ENCODE results near the gene FUT8. TPM values are rescaled to one million over a fixed set of nuclear protein-coding genes. Genes with fewer than 3 reads are reported as not detected.

Gene FUT8
- total RNA-seq, 4 donors from 2014 or later, result 14.9 to 35.8 (median 22.2) TPM

GRCh38 chr14:65560340-65561027 lies 148.0 kb downstream of the FUT8 start:
- no peak for ATAC-seq (ENCODE audit: low FRiP score)
- TF ChIP-seq CTCF (IDR thresholded peaks at IDR 0.05), result no peak

GRCh38 chr14:65564370-65564769 lies 151.8 kb downstream of the FUT8 start:
- TF ChIP-seq CTCF (IDR thresholded peaks at IDR 0.05), result no peak
- no peak for ATAC-seq (ENCODE audit: low FRiP score)

More at GRCh38 chr14:65560340-65561027, 148.0 kb downstream of the FUT8 start:
- DNase-seq (ENCODE audit: low spot score), result no peak

GRCh38 chr14:65565948-65566347 lies 153.4 kb downstream of the FUT8 start:
- TF ChIP-seq CTCF (IDR thresholded peaks at IDR 0.05), result no peak
- no peak for DNase-seq (ENCODE audit: low spot score)
- ATAC-seq (ENCODE audit: low FRiP score), result no peak

More at GRCh38 chr14:65564370-65564769, 151.8 kb downstream of the FUT8 start:
- no peak for DNase-seq (ENCODE audit: low spot score)

GRCh38 chr14:65566820-65567522 lies 154.4 kb downstream of the FUT8 start:
- TF ChIP-seq CTCF (IDR thresholded peaks at IDR 0.05), result no peak
- ATAC-seq (ENCODE audit: low FRiP score), result no peak

GRCh38 chr14:65574611-65575010 lies 162.1 kb downstream of the FUT8 start:
- DNase-seq (ENCODE audit: low spot score) (no peak), ATAC-seq (ENCODE audit: low FRiP score) (no peak)
- TF ChIP-seq CTCF (IDR thresholded peaks at IDR 0.05), result no peak

More at GRCh38 chr14:65566820-65567522, 154.4 kb downstream of the FUT8 start:
- no peak for DNase-seq (ENCODE audit: low spot score)

- TF ChIP-seq CTCF (IDR thresholded peaks at IDR 0.05), result no peak
- ATAC-seq (ENCODE audit: low FRiP score), result no peak
- DNase-seq (ENCODE audit: low spot score), result no peak
Observed at GRCh38 chr14:65575389-65575788, 162.9 kb downstream of the FUT8 start.

Data from omental fat pad (tissue), 4 donors.